GM19099 (cell line): ENCODE data around the gene RAD51B.

Experiments
- POLR2A ChIP-seq: IDR thresholded peaks from 3 replicates; pipeline ENCODE4 v1.6.1; 2011; ENCODE audit warnings: low read depth; ENCODE audit not compliant: insufficient read length; ENCODE audit errors: extremely low read depth

RAD51B gene

GRCh38 chr14:68692216-68692615 lies 872.6 kb downstream of the RAD51B start:
- TF ChIP-seq POLR2A: no peak

GRCh38 chr14:68692916-68693771 lies 873.6 kb downstream of the RAD51B start:
- TF ChIP-seq POLR2A: no peak

GRCh38 chr14:68693926-68694325 lies 874.3 kb downstream of the RAD51B start:
- TF ChIP-seq POLR2A: no peak

- no peak for TF ChIP-seq POLR2A
Measured at GRCh38 chr14:68694516-68695235, 875.1 kb downstream of the RAD51B start.

- no peak for TF ChIP-seq POLR2A
Measured at GRCh38 chr14:68695326-68695768, 875.8 kb downstream of the RAD51B start.

- no peak for TF ChIP-seq POLR2A
Measured at GRCh38 chr14:68695856-68696255, 876.3 kb downstream of the RAD51B start.

- TF ChIP-seq POLR2A: no peak
Measured at GRCh38 chr14:68696266-68696665, 876.7 kb downstream of the RAD51B start.

- no peak for TF ChIP-seq POLR2A
Measured at GRCh38 chr14:68696721-68697495, 877.3 kb downstream of the RAD51B start.

GRCh38 chr14:68701001-68701741 lies 881.6 kb downstream of the RAD51B start:
- TF ChIP-seq POLR2A: no peak

- TF ChIP-seq POLR2A: no peak
Measured at GRCh38 chr14:68702135-68702534, 882.6 kb downstream of the RAD51B start.

GRCh38 chr14:68702578-68702977 lies 883.0 kb downstream of the RAD51B start:
- TF ChIP-seq POLR2A: no peak

- no peak for TF ChIP-seq POLR2A
Measured at GRCh38 chr14:68703093-68703492, 883.5 kb downstream of the RAD51B start.

- TF ChIP-seq POLR2A: no peak
Measured at GRCh38 chr14:68704736-68705720, 885.4 kb downstream of the RAD51B start.
